Measurements from ENCODE around the gene SCN11A.

DNA sequence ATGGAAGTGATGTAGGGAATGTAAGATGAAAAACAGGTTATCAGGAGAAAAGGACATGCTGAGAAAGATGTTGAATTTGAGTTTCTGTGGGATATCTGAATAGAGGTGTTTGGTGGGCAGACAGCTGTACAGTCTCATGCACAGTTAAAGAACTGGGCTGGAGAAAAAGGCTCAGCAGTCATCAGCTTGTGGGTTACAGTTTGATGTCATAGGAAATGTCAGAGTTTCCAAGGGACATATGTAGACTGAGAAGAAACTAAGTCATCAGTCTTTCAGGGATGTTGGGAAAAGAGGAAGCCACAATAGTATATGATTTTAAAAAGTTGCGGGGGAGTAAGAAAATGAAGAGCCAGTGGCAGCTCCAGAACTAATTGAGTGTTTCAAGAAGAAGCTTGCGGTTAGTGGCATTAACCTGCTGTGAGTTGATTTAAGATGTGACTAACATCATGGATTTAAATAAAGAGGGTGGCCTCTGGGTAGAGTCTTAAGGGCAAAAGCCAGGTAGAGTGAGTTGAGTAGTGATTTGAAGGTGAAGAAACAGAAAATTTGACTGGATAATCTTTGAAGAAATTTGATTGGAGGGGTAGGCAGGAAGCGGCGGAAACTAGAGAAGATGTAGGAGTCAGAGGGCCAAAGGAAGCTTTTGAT lies 31.0 kb upstream of the SCN11A start:
- TF ChIP-seq, protein P1, sequence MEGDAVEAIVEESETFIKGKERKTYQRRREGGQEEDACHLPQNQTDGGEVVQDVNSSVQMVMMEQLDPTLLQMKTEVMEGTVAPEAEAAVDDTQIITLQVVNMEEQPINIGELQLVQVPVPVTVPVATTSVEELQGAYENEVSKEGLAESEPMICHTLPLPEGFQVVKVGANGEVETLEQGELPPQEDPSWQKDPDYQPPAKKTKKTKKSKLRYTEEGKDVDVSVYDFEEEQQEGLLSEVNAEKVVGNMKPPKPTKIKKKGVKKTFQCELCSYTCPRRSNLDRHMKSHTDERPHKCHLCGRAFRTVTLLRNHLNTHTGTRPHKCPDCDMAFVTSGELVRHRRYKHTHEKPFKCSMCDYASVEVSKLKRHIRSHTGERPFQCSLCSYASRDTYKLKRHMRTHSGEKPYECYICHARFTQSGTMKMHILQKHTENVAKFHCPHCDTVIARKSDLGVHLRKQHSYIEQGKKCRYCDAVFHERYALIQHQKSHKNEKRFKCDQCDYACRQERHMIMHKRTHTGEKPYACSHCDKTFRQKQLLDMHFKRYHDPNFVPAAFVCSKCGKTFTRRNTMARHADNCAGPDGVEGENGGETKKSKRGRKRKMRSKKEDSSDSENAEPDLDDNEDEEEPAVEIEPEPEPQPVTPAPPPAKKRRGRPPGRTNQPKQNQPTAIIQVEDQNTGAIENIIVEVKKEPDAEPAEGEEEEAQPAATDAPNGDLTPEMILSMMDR (IDR thresholded peaks at IDR 0.05; ENCODE audit: insufficient read depth, low read depth, low read length) = no peak
- no peak for TF ChIP-seq EZH2 (IDR thresholded peaks at IDR 0.05; ENCODE audit: insufficient read depth, low read length)

All from astrocyte (in vitro differentiated cells and primary cell).